ENCODE data around the gene ASB11.
"Not testable (repeated sequence)": the region's sequence is repeated elsewhere in the genome, so short reads cannot be mapped to it uniquely, and the experiment has no call there.

ASB11 gene

DNA sequence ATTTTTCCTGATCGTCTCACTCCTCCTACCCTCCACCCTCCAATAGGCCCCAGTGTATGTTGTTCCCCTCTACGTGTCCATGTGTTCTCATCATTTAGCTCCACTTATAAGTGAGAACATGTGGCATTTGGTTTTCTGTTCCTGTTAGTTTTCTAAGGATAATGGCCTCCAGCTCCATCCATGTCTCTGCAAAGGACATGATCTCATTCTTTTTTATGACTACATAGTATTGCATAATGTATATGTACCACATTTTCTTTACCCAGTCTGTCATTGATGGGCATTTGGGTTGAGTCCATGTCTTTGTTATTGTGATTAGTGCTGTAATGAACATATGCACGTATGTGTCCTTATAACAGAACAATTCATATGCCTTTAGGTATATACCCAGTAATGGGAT is 9.5 kb downstream of the ASB11 start:
- DNase-seq (ENCODE audit: low read depth in 2 of 2), result not testable (repeated sequence)

DNA sequence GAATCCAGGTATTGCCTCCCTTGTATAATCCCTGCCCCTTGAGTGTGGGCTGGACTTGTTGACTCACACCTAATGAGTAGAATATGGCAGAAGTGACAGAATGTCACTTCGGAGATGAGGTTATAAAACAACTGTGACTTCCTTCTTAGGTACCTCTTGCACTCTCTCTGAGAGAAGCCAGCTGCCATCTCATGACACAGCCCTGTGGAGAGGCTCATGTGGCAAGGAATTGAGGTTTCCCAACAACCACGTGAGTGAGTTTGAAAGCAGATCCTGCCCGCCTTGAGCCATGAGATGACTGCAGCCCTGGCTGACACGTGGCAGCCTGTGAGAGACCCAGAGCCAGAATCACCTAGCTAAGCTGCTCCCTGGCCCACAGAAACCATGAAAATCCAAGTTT is 13.5 kb downstream of the ASB11 start:
- DNase-seq (ENCODE audit: low read depth in 2 of 2), result no peak

DNA sequence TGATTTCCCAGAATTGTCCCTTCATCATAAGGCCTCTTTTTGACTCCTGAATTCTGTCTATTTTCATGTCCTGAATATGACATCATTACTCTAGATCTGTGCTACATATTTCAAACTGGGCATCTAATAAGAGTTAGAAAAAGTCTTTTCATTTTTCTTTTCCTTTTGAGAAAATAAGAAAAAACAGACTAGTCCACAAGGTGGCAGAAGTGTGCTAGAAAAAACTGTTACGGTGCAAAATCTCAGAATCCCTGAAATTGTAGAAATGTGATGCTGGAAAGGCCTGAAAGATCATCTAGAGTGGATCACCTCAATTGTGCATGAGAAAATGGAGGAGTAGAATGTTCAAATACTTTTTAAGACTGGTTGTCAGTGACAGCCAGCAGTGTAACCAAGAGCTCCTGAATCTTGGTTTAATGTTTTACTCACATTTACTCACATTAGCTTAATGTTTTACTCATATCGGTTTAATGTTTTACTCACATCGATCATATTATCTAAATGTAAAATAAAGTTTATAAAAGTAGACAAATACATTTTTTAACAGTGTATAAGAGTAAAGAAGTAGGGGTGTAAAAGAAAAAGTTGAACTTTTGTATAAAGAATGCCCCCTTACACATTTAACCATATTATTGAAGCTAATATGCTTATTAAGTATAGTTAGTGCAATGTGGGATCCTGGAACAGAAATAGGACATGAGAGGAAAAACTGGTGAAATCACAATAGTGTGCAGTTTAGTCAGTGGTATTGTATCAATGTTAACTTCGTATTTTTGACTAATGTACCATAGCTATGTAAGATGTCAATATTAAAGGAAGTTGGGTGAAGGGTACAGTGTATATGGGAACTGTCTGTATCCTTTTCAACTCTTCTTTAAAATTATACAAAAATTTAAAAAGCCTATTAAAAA is 15.2 kb downstream of the ASB11 start:
- DNase-seq (ENCODE audit: low read depth in 2 of 2), result no peak

DNA sequence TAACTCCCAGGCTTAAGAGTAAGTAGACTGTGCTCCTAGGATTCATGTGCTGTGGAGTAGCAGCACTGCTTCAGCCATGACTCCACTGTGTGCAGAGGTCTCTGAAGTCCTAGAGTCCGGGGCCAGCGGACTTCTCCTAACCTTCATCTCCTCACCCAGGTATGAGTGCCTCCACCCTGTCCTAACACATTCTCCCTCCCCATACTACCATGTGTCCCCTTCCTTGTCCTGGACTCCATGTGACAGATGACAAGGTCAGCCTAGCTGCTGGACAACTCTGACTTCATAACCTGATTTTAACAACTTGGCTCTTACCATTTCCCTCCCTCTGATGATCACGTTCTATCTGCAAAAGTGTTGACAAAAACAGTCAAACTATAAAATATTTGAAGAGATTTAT is 16.7 kb downstream of the ASB11 start:
- no peak for DNase-seq (ENCODE audit: low read depth in 2 of 2)

DNA sequence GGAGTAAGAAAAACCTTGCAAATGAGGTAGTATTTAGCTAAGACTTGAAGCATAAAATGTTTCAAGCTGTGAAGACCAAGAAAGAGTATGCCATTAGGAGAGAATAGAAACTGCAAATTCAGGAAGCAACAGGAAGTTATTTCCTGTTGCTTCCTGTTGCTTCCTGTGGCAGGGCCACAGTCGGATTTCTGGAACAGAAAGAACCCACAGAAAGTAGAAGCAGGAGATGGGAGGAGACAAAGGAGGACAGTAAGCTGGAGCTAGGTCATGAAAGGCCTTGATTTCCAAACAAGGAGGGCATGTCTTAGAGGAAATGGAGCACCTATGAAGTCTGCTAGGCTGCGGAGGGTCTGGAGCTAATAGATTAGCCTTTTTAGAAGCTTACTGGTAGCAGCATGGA is 17.2 kb downstream of the ASB11 start:
- no peak for DNase-seq (ENCODE audit: low read depth in 2 of 2)

DNA sequence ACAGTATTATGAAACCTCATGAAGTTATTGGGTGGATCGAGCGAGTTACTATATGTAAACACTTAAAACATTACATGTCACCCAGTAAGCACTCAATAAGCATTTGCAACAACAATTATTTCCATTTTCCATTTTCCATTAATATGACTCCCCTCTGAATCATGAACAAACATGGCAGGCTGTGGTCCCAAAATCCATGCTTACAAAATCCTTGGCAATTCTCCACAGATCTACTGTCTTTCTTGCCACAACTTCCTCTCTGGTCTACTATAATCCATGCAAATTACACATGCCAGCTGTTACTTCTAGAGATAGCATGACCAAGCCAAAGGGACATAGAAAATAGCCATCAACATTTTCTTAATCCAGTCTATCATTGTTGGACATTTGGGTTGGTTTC is 22.0 kb downstream of the ASB11 start:
- no peak for DNase-seq (ENCODE audit: low read depth in 2 of 2)

DNA sequence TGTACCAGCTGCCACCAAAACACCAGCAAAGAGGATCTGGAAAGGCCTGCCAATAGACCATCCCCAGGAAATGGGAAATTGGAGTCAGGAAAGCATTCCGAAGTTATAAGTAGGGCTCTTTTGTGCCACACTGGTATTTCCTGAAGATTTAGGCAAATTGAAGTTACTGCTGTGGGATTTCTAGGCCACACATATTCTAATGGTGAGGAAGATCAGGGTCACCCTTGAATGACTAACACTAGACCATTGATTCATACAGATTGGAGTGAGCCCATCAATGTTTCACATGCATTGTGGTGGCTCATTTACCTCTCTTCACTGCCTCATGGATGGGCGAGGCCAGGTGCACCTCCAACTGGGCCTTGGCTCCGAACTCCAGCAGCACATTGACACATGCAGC is 22.6 kb downstream of the ASB11 start:
- DNase-seq (ENCODE audit: low read depth in 2 of 2), result no peak

DNA sequence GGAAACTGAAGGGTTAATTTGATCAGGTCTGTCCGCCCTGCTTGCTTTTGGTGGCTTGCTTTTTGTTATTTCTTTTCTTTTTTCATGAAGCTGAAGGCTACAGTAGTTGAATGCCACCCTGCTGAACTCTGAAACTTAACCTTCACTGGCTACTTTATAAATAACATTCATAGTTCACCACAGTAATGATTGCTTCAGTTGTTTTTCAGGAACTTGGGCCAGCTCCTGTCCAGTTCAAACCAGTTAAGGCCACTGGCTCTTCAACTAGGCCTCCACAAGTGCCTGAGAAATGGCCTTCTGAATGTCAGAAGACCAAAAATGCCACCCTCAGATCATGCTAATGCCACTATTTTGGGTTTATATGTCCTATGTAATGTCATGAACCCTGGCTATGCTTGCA is 37.8 kb downstream of the ASB11 start:
- no peak for DNase-seq (ENCODE audit: low read depth in 2 of 2)

DNA sequence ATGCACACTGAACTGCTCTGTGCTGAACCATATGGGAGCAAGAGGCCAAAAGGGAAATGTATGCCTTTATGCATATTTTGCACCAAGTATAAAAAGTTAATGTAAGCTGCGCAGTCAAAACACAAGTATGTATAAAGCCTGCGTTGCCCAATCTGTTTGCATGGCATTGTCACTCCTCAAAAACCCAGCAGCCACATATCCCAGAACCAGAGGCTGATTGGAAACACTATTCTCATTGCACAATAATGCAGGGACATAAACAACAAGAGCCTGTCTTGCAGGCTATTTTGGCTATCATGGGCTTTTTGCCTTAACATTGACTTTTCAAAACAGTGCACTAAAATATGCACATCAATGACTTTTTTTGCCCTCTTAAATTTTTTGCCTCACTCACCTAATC is 40.5 kb downstream of the ASB11 start:
- no peak for DNase-seq (ENCODE audit: low read depth in 2 of 2)

DNA sequence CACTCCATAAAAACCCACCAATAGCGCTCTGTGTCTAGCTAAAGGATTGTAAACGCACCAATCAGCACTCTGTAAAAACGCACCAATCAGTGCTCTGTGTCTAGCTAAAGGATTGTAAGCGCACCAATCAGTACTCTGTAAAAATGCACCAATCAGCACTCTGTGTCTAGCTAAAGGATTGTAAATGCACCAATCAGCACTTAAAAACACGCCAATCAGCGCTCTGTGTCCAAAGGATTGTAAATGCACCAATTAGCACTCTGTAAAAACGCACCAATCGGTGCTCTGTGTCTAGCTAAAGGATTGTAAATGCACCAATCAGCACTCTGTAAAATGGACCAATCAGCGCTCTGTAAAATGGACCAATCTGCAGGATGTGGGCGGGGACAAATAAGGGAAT is 42.2 kb downstream of the ASB11 start:
- DNase-seq (ENCODE audit: low read depth in 2 of 2), result not testable (repeated sequence)

DNA sequence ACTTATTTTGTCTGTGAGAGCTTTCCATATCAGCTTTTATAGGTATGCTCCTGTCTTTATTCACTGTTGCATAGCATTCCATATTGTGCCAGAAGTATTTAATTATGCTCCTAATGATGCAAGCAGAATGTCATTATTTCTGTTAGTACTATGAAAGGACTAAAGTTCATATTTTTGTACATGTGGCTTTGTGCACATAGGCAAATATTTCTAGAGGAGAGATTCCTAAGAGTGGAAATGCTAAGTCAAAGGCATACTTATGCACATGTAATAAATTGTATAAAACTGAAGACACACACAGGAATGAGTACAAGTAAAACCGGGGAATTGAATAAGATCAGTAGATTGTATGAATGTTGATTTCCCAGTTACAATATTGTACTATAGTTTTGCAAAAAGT is 43.7 kb downstream of the ASB11 start:
- no peak for DNase-seq (ENCODE audit: low read depth in 2 of 2)

DNA sequence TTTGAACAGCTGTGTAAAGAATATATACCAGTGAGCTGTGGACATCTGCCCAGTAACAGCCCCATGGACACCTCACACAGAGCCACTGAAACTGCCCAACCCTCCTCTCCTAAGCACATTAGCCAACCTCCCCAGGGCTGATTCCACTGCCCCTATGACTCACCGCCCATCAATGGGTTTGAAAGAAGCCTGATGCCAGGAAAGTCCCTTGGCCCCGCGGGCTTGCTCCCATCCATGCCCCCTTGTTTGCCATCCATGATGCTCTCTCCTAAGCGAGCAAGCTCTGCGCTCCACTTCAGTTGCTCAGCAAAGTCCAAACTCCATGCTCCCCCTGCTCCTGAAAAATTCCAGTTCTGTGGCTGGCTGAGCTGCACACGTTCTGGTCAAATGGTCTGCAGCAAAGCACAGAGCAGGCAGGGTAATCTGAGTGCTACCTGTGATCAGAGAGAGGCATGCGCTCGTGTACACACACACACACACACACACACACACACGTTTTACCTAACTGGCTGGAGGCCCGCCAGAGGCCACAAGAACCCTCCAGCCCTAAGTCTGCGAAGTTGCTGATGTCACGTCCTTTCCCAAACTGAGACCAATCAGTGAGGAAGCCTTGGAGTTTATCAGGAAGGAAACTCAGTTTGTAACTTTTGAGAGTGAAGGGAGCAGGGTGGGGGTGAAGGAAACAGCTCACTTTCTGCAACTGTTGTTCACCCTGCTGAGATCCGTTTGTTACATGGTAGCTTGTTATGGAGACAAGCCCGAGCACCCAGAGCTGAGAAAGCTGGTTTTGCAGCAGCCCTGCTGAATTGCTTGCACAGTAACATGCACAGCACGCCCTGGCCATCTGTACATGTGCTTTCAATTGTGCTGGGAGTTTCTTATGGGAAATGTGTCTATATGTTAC is 45.6 kb downstream of the ASB11 start, which contains the start of gene ASB9:
TSS of gene ASB9 (minus strand) at position 466 of the 904 bp plus-strand sequence. CDS start at position 257, 209 bp downstream.
- DNase-seq (ENCODE audit: low read depth in 2 of 2), result no peak

DNA sequence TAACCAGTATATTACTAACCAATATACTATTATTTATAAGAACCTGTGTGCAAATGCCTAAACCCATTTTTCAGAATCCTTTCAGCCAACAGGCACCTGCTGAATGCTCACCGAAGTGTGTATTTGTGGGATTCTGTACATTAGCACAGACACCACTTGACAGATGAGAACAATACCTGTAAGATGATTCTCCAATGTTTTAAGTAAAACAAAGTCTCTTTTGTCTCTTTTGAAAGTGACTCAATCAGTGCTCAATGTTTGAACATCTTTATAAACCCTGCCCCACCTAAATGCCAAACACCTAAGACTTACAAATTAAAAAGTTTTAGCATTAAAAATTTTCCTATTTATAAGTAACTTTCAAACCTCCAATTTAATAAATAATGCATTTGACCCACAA is 46.3 kb downstream of the ASB11 start:
- DNase-seq (ENCODE audit: low read depth in 2 of 2), result no peak

DNA sequence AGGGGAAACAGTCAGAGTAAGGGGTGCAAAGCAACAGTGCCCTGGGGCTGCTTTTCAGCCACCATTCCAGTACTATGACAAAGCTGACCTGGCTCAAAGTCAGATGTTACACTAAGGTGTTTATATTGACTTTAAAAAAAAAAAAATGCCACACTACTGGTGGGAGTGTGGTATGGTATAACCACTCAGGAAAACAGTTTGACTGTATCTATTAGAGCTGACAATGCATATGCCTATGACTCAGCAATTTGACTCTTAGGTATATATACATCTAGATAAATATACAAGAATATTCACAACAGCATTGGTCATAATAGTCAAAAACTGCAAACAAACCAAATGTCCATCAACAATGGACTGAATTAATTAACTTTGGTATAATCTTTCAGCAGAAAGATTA is 60.6 kb downstream of the ASB11 start:
- no peak for DNase-seq (ENCODE audit: low read depth in 2 of 2)

DNA sequence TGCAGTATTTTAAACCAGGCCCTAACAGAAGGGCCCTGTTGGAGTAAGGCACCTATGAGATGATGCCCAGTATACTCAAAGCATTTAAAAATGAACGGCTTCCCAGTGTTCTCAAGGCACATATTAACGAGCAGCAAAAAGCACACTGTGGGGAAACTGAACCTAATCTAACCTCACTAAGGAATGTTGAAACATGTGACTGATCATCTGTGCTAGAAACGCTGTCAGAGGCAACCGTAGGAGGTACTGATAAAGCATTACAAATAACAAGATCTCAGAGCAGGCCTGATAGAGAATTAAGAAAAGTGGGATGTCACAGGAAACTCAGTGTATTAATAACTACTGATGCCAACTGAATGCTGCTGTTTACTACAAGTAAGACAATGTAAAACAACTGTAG is 69.5 kb downstream of the ASB11 start:
- DNase-seq (ENCODE audit: low read depth in 2 of 2), result no peak

DNA sequence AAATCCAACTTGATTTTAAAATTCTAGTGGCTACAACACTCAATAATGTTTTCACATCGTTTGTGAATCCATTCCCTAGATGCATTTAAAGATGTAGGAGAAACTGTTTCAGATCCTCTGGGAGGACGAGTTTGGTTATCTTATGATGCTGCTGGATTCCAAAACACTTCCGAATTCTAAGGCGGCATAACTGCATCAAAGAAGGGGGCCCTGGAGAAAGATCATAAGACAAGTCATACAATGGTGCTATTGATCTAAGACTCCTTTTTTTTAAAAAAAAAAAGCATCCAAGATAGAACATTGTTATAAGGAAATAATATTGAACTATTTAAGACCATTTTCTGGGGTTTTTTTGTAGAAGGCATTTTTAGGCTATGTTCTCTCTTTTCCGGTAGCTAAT is 71.0 kb downstream of the ASB11 start:
- no peak for DNase-seq (ENCODE audit: low read depth in 2 of 2)

DNA sequence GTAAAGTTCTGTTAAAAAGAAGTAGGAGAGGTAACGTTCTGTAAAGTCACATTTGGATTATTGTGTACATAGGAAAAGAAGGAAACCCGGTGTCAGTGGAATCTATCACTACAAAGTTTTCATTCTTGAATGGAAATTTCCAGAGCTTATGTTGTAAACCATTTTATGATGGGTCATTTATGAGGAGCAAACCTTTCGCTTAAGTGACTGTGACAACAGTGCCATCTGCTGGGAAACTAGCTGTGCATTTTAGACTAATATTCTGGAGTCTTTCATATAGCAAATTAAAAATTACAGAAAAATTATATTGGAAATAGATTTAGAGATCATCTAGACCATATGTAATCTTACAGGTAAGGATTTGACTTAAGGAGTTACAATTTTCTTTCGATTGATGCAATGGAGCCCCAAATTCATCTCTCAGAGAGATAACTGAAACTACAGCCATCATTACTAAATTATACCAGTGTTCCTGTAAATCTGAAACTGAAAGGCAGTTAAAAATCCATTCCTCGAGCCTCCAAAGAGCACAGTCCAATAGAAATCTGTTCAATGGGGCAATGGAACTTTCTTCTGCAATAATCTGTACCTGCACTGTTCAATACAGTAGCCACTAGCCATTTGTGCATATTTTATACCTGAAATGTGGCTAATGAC is 72.4 kb downstream of the ASB11 start:
- DNase-seq (ENCODE audit: low read depth in 2 of 2), result peak; percentile 3 to 26

DNA sequence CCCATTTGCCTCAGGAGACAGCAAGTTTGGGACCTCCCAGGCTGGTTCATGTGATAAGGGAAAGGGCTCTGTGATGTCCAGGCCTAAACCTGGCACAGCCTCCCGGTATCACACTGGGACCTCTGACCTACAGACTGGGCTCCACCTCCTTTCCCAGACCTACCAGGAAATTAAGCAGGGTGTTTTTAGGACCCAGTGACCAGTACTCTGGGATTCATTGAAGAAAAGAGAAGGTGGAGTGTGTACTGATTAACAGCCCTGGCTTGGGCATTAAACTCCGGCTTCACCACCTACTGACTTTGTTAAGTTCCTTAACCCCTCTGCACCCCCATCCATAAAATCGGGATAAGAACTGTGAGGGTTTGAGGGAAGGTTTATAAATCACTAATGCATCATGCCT is 74.1 kb downstream of the ASB11 start:
- no peak for DNase-seq (ENCODE audit: low read depth in 2 of 2)

DNA sequence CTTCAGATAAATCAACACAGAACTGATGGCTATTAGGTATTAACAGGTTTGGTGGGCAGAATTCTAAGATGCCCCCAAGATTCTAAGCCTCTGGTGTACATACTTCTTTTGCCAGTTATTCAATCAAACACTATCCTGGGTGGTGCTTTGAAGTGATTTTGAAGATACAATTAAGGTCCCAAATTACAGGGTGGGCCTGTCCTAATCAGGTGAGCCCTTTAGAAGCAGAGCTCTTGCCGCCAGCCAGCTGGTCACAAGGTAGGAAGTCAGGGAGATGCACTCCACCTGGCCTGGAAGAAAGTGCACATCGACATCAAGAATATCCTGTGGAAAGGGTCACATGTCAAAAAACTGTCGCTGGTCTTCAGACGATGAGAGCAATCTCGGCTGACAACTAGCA is 75.0 kb downstream of the ASB11 start:
- no peak for DNase-seq (ENCODE audit: low read depth in 2 of 2)

DNA sequence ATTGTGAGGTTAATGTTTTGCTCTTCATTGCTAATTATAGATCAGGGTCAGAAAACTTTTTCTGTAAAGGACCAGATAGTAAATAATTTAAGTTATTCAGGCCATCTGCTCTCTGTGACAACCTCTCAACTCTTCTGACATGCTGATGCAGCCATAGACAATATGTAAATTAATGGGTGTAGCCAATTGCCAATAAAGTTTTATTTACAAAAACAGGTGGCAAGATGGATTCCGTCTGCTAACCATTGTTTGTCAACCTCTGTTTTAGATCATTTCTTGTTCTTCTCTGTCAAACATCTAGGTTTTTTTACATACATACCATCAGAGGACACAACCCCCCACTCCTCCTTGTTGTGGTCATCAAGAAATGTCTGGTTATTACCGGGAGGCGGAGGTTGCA is 79.3 kb downstream of the ASB11 start:
- no peak for DNase-seq (ENCODE audit: low read depth in 2 of 2)

DNA sequence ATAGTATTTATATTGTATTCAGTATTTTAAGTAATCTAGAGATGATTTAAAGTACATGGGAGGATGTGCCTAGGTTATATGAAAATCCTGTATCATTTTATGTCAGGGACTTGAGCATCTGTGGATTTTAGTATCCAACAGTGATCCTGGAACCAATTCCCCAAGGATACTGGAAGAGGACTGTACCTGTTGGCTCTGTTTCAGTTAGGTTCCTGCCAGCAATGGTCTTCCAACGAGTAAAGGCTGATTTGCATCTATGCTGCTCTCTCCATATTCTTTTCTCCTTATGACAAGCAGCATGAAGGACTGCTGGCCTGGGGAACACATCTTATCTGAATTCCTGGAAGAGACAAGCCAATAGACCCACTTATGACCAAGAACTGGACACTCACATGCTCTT is 80.4 kb downstream of the ASB11 start:
- DNase-seq (ENCODE audit: low read depth in 2 of 2), result no peak

DNA sequence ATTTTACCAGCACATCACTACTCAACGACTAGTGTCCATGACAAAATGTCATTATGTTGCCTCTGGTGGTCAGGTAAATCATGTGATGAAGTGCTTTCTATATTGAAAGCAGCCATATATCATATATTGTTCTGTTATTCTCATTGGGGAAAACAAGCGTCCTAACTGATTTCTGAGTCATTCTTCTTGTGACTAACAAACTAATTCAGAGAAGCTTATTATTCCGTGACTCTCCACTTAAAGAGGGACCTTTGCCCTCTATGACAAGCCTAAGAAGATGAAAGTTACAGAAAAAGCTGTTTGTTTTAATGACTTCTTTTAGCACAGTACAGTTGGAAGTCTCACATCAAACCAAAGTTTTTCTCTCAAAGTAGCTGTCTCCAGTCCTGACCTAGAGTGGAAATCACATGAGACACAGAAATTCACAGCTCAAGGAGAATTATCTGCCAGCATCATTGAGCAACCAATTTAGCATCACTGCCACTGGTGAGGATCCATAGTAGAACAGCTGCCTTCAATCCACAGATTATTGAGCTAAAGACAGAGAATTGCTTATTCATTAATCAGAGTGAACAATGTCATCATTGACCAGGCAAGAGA is 81.9 kb downstream of the ASB11 start:
- DNase-seq (ENCODE audit: low read depth in 2 of 2), result no peak

All from stimulated activated CD4-positive, alpha-beta T cell treated with anti-CD3 and anti-CD28 coated beads, Interleukin-1b, Interleukin-23, amount 100 ng/mL, for 4 hours (primary cell).